GM12878 (cell line): ENCODE measurements around the gene SLC35G6. TPM values are rescaled to one million over a fixed set of nuclear protein-coding genes. Genes with fewer than 3 reads are reported as not detected.
A peak's percentile ranks its signal among the peaks of the same experiment; 100 is the strongest.

ENCODE experiments used
- ATAC-seq: fragments of 200-7000 bp; cut with Tn5 transposase; 3 replicates; pipeline ENCODE4 v1.9.1; 2020; ENCODE audit warnings: mild to moderate bottlenecking, moderate library complexity
- BruUV-seq: library from RNA; stranded (reverse); fragments of 400-500 nt; replicated peaks from 2 replicates; lab custom pipeline; 2021; lab: Mats Ljungman, UMichigan
- CTCF ChIA-PET: fragments of 300-600 bp; sonication (Branson Sonifier 250); formaldehyde crosslinking; extraction: SDS; loops from one replicate; lab custom pipeline; 2021; ENCODE audit warnings: inconsistent platforms; lab: Yijun Ruan, JAX
- POLR2A ChIA-PET: fragments of 350-600 bp; formaldehyde crosslinking; extraction: SDS; loops from one replicate; lab custom pipeline; 2021; ENCODE audit warnings: inconsistent platforms; lab: Charles Lee
- RAD21 ChIA-PET: fragments of 300-600 bp; sonication (Branson Sonifier 250); formaldehyde crosslinking; loops from one replicate; lab custom pipeline; 2023; ENCODE audit warnings: antibody characterized with exemption; ENCODE audit not compliant: unreplicated experiment; lab: Charles Lee
- SMC1A ChIA-PET: fragments of 300-600 bp; sonication (Branson Sonifier 250); formaldehyde crosslinking; loops from one replicate; lab custom pipeline; 2023; ENCODE audit not compliant: unreplicated experiment, uncharacterized antibody; lab: Charles Lee
- DNase-seq: peaks from one replicate; pipeline ENCODE4 v3.0.0-alpha.2; 2011; ENCODE audit warnings: low read depth, low spot score
- FAIRE-seq: peaks from 3 replicates; lab custom pipeline; 2011; peaks lifted over from hg19 to GRCh38; lab: Jason Lieb, UNC
- H2AFZ ChIP-seq: 2 replicates; pipeline ENCODE4 v1.6.0; 2011; ENCODE audit warnings: low read depth, low read length, control low read depth; ENCODE audit not compliant: control insufficient read depth
- H3K27ac ChIP-seq: 2 replicates; pipeline ENCODE4 v1.5.1; 2011; ENCODE audit warnings: control low read depth; ENCODE audit not compliant: control insufficient read depth, insufficient read depth
- H3K27me3 ChIP-seq, 2 experiments: replicated peaks in 1 of 2; 2 replicates each; pipeline versions ENCODE4 v1.6.0 to v1.6.1; 2011; ENCODE audit warnings: low read length in 1 of 2; ENCODE audit not compliant: control insufficient read depth in 2 of 2, insufficient read depth in 2 of 2
- H3K36me3 ChIP-seq, 2 experiments: 2 replicates each; pipeline ENCODE4 v1.5.1; 2011; ENCODE audit warnings: low read length in 1 of 2; ENCODE audit not compliant: control insufficient read depth in 2 of 2, insufficient read depth in 2 of 2
- H3K4me1 ChIP-seq: 2 replicates; pipeline ENCODE4 v1.6.1; 2011; ENCODE audit warnings: mild to moderate bottlenecking, low read length, moderate library complexity, mixed read lengths; ENCODE audit not compliant: control insufficient read depth, insufficient read depth
- H3K4me2 ChIP-seq: 2 replicates; pipeline ENCODE4 v1.6.0; 2011; ENCODE audit warnings: control low read depth; ENCODE audit not compliant: control insufficient read depth, insufficient read depth
- H3K4me3 ChIP-seq: fragments of 200-600 bp; sonication (generic); 2 replicates; pipeline ENCODE4 v1.5.1; 2016
- H3K79me2 ChIP-seq: 2 replicates; pipeline ENCODE4 v1.6.0; 2011; ENCODE audit warnings: low read length; ENCODE audit not compliant: control insufficient read depth, insufficient read depth
- H3K9ac ChIP-seq: 2 replicates; pipeline ENCODE4 v1.8.0; 2011; ENCODE audit warnings: low read length, control low read depth, mixed read lengths; ENCODE audit not compliant: control insufficient read depth, insufficient read depth
- H3K9me3 ChIP-seq: replicated peaks from 3 replicates; pipeline ENCODE4 v1.5.1; 2011; ENCODE audit warnings: mild to moderate bottlenecking, low read length; ENCODE audit not compliant: control insufficient read depth, insufficient read depth
- H4K20me1 ChIP-seq: 2 replicates; pipeline ENCODE4 v1.6.0; 2011; ENCODE audit not compliant: control insufficient read depth, insufficient read depth
- ASH2L ChIP-seq: fragments of 300-600, 200-600 bp; sonication (generic); IDR thresholded peaks from 2 replicates; pipeline ENCODE4 v1.6.1; 2017; ENCODE audit warnings: low read depth, mild to moderate bottlenecking, borderline replicate concordance
- ATF7 ChIP-seq: fragments of 450-650 bp; IDR thresholded peaks from 2 replicates; pipeline ENCODE4 v1.6.1; 2016; ENCODE audit warnings: low read depth, mild to moderate bottlenecking
- CBX3 ChIP-seq: fragments of 200-600 bp; sonication (generic); IDR thresholded peaks from 2 replicates; pipeline ENCODE4 v1.6.1; 2016; ENCODE audit warnings: low read depth, borderline replicate concordance
- CREM ChIP-seq: IDR thresholded peaks from 2 replicates; pipeline ENCODE4 v1.6.1; 2014; ENCODE audit warnings: antibody characterized with exemption, low read depth
- DPF2 ChIP-seq: fragments of 450-650 bp; IDR thresholded peaks from 2 replicates; pipeline ENCODE4 v1.6.1; 2017; ENCODE audit warnings: mild to moderate bottlenecking
- MEF2B ChIP-seq: fragments of 450-650 bp; IDR thresholded peaks from 2 replicates; pipeline ENCODE4 v1.6.1; 2018; ENCODE audit warnings: mild to moderate bottlenecking, moderate library complexity; ENCODE audit not compliant: partially characterized antibody, poor library complexity, severe bottlenecking
- MXI1 ChIP-seq: fragments of 150-350 bp; IDR thresholded peaks from 2 replicates; pipeline ENCODE4 v1.6.1; 2011; ENCODE audit warnings: low read depth, mild to moderate bottlenecking, inconsistent platforms, low read length, improper control_type of control experiment
- NBN ChIP-seq: fragments of 450-650 bp; IDR thresholded peaks from 2 replicates; pipeline ENCODE4 v1.6.1; 2016
- RAD21 ChIP-seq: IDR thresholded peaks from 2 replicates; pipeline ENCODE4 v1.6.1; 2011; ENCODE audit warnings: mild to moderate bottlenecking, low read depth, low read length, moderate library complexity; ENCODE audit not compliant: insufficient read depth
- RAD51 ChIP-seq: fragments of 450-650 bp; IDR thresholded peaks from 2 replicates; pipeline ENCODE4 v1.6.1; 2016; ENCODE audit warnings: moderate library complexity, mild to moderate bottlenecking, inconsistent platforms
- RELA ChIP-seq: fragments of 450-650 bp; IDR thresholded peaks from 2 replicates; pipeline ENCODE4 v1.8.0; 2014; ENCODE audit warnings: borderline replicate concordance; ENCODE audit not compliant: partially characterized antibody
- SIN3A ChIP-seq: IDR thresholded peaks from 2 replicates; pipeline ENCODE4 v1.6.1; 2012; ENCODE audit warnings: low read depth, low read length, improper control_type of control experiment
- SRF ChIP-seq, 2 experiments: IDR thresholded peaks; 2 replicates each; pipeline ENCODE4 v1.6.1; 2011; ENCODE audit warnings: low read depth in 2 of 2, low read length in 2 of 2, mild to moderate bottlenecking in 1 of 2, moderate library complexity in 1 of 2
- TAF1 ChIP-seq: IDR thresholded peaks from 2 replicates; pipeline ENCODE4 v1.6.1; 2011; ENCODE audit warnings: mild to moderate bottlenecking, low read depth, low read length, borderline replicate concordance
- TCF3 ChIP-seq: IDR thresholded peaks from 2 replicates; pipeline ENCODE4 v1.6.1; 2012; ENCODE audit warnings: low read depth, mild to moderate bottlenecking, low read length, borderline replicate concordance; ENCODE audit not compliant: insufficient read depth
- YY1 ChIP-seq: IDR thresholded peaks from 2 replicates; pipeline ENCODE4 v1.6.1; 2011; ENCODE audit warnings: low read depth, mild to moderate bottlenecking, low read length
- ZNF207 ChIP-seq: fragments of 450-650 bp; IDR thresholded peaks from 2 replicates; pipeline ENCODE4 v1.6.1; 2014; ENCODE audit warnings: antibody characterized with exemption, mild to moderate bottlenecking, borderline replicate concordance
- WGBS: methylation state at CpG from one replicate; pipeline ENCODE4 v1.1.6; 2016; ENCODE audit warnings: low lambda C conversion rate; ENCODE audit not compliant: insufficient replicate concordance, insufficient coverage; ENCODE audit errors: missing lambda C conversion rate; 5-methylcytosine and 5-hydroxymethylcytosine counted together
- in situ Hi-C: fragments of 300-500 bp; cut with MboI; formaldehyde crosslinking; loops from 9 replicates; pipeline ENCODE4 v1.14.3; 2018; ENCODE audit warnings: mixed read lengths
- intact Hi-C: fragments of 100-400 bp; cut with micrococcal nuclease; formaldehyde crosslinking; loops from one replicate; pipeline ENCODE4 v1.14.2; 2022; ENCODE audit not compliant: unreplicated experiment
- polyA plus RNA-seq, 11 experiments: library from polyadenylated mRNA; depleted of rRNA in 4 of 11; unstranded in 6 of 11; stranded (reverse) in 5 of 11; fragments of >200 nt; fragmentation: Nextera tagmentation in 4 of 11; fragmentation: Illumina TruSeq in 1 of 11; extraction: Ambion mirVana in 4 of 11; extraction: Trizol in 1 of 11; gene quantifications; 1 replicate in 1 of 11; 2 replicates in 10 of 11; pipeline versions ENCODE4 v1.2.1 to v1.2.3, GENCODE V29; 2011 to 2016; ENCODE audit warnings: inconsistent platforms in 2 of 11, missing spikeins in 2 of 11, low read depth in 1 of 11
- total RNA-seq, 4 experiments: library from RNA; depleted of rRNA in 3 of 4; stranded (reverse); fragments of >200 nt in 3 of 4; fragmentation: Illumina TruSeq in 1 of 4; extraction: Trizol in 1 of 4; gene quantifications; 2 replicates each; pipeline versions ENCODE4 v1.2.1 to v1.2.3, GENCODE V29; 2013 to 2021
- TF ChIP-seq, protein P1 (sequence below): fragments of 450-650 bp; IDR thresholded peaks from 2 replicates; pipeline ENCODE4 v1.6.1; 2017; ENCODE audit warnings: antibody characterized with exemption, mild to moderate bottlenecking, moderate library complexity

The SLC35G6 gene
- total and polyA plus RNA-seq, 10 of the 15 experiments (the other 5 are each of a cell fraction or from before 2014, with no cell fraction given), result 0.20 TPM; not detected in 9

DNA sequence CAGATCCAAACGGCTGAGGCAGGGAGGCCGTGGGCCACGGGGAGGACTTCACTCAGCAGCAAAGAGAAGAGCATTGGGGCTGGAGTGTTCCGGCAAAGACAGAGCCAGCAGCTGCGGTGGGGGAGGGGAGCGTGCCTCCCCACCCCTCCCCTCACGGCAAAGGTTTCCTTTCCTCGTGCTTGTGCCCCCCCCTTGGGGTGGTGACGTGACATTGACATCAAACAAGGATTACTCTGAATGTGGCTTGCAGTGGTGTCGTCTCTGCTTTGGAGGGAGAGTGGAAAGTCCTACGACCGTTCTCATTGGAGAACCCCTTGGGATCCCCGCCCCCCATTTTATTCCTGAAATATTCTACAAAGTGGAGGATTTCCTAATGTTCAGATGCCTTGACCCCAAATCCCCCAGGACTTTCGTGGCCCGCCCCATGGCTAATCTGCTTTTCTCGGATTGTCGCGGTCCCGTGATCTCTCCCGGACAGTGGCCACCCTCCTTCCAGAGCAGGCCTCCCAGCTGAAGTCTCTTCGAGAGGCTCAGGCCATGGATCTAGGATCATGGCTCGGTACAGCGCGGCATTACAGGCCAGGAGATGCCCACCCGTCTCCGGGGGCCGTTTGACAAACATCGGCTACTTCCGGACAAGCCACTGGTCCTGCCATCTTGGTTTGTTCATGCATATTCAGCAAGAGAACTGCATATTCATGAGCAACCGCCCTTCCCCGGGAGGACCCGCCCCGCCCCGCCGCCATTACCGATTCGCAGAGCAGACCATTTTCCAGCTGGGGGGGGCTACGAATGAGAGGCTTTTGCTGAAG lies 2.2 kb downstream of the SLC35G6 start:
- SMC1A ChIA-PET, result no interaction called here
- ATAC-seq, result peak; percentile 67
- H2AFZ ChIP-seq, result peak overlapping the region; percentile 100
- TF ChIP-seq MEF2B (peak; percentile 60), YY1 (peak; percentile 92), RELA (peak; percentile 6), TAF1 (peak; percentile 81), ZNF207 (no peak; the same call in 1 of the 2 replicates), DPF2 (0 out of 2 replicates have a peak, but pooled peaks have one; percentile 45), ATF7 (peak; percentile 39), CREM (peak; percentile 92), SIN3A (peak; percentile 49; the same call in 1 of the 2 replicates), RAD51 (peak; percentile 56; the same call in 1 of the 2 replicates), SRF (IDR thresholded peaks at IDR 0.05; ENCODE audit: low read depth in 2 of 2, low read length in 2 of 2) (peak in 1 of 2 experiments; percentile 54; a peak in 1 of 4 replicates), RAD21 (peak; percentile 12; the same call in 1 of the 2 replicates), CBX3 (no peak), NBN (peak; percentile 92), TCF3 (peak; percentile 72; the same call in 1 of the 2 replicates), MXI1 (peak; percentile 44; the same call in 1 of the 2 replicates), ASH2L (peak; percentile 87; the same call in 1 of the 2 replicates)
- TF ChIP-seq, protein P1, sequence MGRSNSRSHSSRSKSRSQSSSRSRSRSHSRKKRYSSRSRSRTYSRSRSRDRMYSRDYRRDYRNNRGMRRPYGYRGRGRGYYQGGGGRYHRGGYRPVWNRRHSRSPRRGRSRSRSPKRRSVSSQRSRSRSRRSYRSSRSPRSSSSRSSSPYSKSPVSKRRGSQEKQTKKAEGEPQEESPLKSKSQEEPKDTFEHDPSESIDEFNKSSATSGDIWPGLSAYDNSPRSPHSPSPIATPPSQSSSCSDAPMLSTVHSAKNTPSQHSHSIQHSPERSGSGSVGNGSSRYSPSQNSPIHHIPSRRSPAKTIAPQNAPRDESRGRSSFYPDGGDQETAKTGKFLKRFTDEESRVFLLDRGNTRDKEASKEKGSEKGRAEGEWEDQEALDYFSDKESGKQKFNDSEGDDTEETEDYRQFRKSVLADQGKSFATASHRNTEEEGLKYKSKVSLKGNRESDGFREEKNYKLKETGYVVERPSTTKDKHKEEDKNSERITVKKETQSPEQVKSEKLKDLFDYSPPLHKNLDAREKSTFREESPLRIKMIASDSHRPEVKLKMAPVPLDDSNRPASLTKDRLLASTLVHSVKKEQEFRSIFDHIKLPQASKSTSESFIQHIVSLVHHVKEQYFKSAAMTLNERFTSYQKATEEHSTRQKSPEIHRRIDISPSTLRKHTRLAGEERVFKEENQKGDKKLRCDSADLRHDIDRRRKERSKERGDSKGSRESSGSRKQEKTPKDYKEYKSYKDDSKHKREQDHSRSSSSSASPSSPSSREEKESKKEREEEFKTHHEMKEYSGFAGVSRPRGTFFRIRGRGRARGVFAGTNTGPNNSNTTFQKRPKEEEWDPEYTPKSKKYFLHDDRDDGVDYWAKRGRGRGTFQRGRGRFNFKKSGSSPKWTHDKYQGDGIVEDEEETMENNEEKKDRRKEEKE, result no peak

More for the DNA sequence above, 2.2 kb downstream of the SLC35G6 start:
- intact Hi-C loops, result loop anchor here (1.0 to 10.0 kb wide), 4 partner anchors 28 to 201 kb away; partner anchors contain the start of genes TMEM102, TP53 and WRAP53
- 2% methylated on average over 38 of the region's 38 CpGs for WGBS
- DNase-seq (peak; percentile 54), FAIRE-seq (no peak)
- Histone ChIP-seq H3K27me3 (no peaks in the 10 kb centered on the region), H3K36me3 (no peaks in the 10 kb centered on the region), H3K4me2 (peak overlapping the region; percentile 97), H3K9me3 (no peaks in the 10 kb centered on the region), H3K9ac (peak overlapping the region; percentile 100), H3K27ac (peak overlapping the region; percentile 100), H3K79me2 (peaks cover 50% of the 10 kb centered on the region), H4K20me1 (peaks cover 6% of the 10 kb centered on the region; the same call in 1 of the 2 replicates), H3K4me3 (peak overlapping the region; percentile 99), H3K4me1 (peaks cover under 1% of the 10 kb centered on the region; the same call in 1 of the 2 replicates)
- in situ Hi-C loops, result no loop called here
- CTCF ChIA-PET, result no interaction called here
- POLR2A ChIA-PET, result interaction anchor here (0.5 to 6.6 kb wide), 9 partner anchors 28 to 301 kb away, joined by 3 to 63 read pairs (median 4); partner anchors contain the start of genes ACAP1, FGF11 and TMEM102
- BruUV-seq, result TSS peak; percentile 88
- RAD21 ChIA-PET, result interaction anchor here (1.2 to 1.6 kb wide), 2 partner anchors 45 to 47 kb away, joined by 3 to 5 read pairs; partner anchors contain the start of gene FGF11
